Astrocyte (in vitro differentiated cells and primary cell): Measurements from ENCODE around the gene PLD2. TPM values are rescaled to one million over a fixed set of nuclear protein-coding genes. Genes with fewer than 3 reads are reported as not detected.

ENCODE experiments used
- DNase-seq: peaks from one replicate; pipeline ENCODE4 v3.0.0-alpha.2; 2010; ENCODE audit warnings: low read depth
- FAIRE-seq: peaks from 2 replicates; lab custom pipeline; 2011; peaks lifted over from hg19 to GRCh38; lab: Jason Lieb, UNC
- H2AFZ ChIP-seq: 2 replicates; pipeline ENCODE4 v1.6.0; 2012; ENCODE audit warnings: low read depth, low read length, inconsistent platforms
- H3K27ac ChIP-seq: 2 replicates; pipeline ENCODE4 v1.5.1; 2011; ENCODE audit warnings: low read depth, low read length, inconsistent platforms
- H3K27me3 ChIP-seq: 2 replicates; pipeline ENCODE4 v1.6.0; 2011; ENCODE audit warnings: low read length, inconsistent platforms; ENCODE audit not compliant: insufficient read depth
- H3K36me3 ChIP-seq: 2 replicates; pipeline ENCODE4 v1.5.1; 2011; ENCODE audit warnings: low read length, inconsistent platforms; ENCODE audit not compliant: insufficient read depth
- H3K4me1 ChIP-seq: 2 replicates; pipeline ENCODE4 v1.5.1; 2011; ENCODE audit warnings: low read length, inconsistent platforms; ENCODE audit not compliant: insufficient read depth
- H3K4me2 ChIP-seq: 2 replicates; pipeline ENCODE4 v1.6.0; 2012; ENCODE audit warnings: low read length, inconsistent platforms
- H3K4me3 ChIP-seq: 2 replicates; pipeline ENCODE4 v1.5.1; 2011; ENCODE audit warnings: low read depth, mild to moderate bottlenecking, low read length, inconsistent platforms; ENCODE audit not compliant: insufficient read depth
- H3K79me2 ChIP-seq: 2 replicates; pipeline ENCODE4 v1.6.0; 2012; ENCODE audit warnings: mild to moderate bottlenecking, low read length, inconsistent platforms; ENCODE audit not compliant: insufficient read depth
- H3K9ac ChIP-seq: 2 replicates; pipeline ENCODE4 v1.6.0; 2012; ENCODE audit warnings: mild to moderate bottlenecking, low read length, inconsistent platforms
- H3K9me3 ChIP-seq: 2 replicates; pipeline ENCODE4 v1.5.1; 2012; ENCODE audit warnings: low read depth, mild to moderate bottlenecking, low read length, inconsistent platforms; ENCODE audit not compliant: insufficient read depth
- H4K20me1 ChIP-seq: 2 replicates; pipeline ENCODE4 v1.6.0; 2012; ENCODE audit warnings: low read length, inconsistent platforms; ENCODE audit not compliant: insufficient read depth
- H3K27ac Mint-ChIP-seq: one replicate; pipeline ENCODE4 v1.8.0; 2021; ENCODE audit warnings: mild to moderate bottlenecking, mixed read lengths; ENCODE audit not compliant: unreplicated experiment
- H3K27me3 Mint-ChIP-seq: one replicate; pipeline ENCODE4 v1.8.0; 2021; ENCODE audit warnings: low read depth, mixed read lengths; ENCODE audit not compliant: unreplicated experiment
- H3K36me3 Mint-ChIP-seq: one replicate; pipeline ENCODE4 v1.8.0; 2021; ENCODE audit warnings: low read depth, mixed read lengths; ENCODE audit not compliant: unreplicated experiment
- H3K4me1 Mint-ChIP-seq: one replicate; pipeline ENCODE4 v1.8.0; 2021; ENCODE audit warnings: low read depth, mixed read lengths; ENCODE audit not compliant: unreplicated experiment
- H3K4me3 Mint-ChIP-seq: one replicate; pipeline ENCODE4 v1.8.0; 2021; ENCODE audit warnings: mild to moderate bottlenecking, moderate library complexity, mixed read lengths; ENCODE audit not compliant: unreplicated experiment
- H3K9me3 Mint-ChIP-seq: one replicate; pipeline ENCODE4 v1.8.0; 2021; ENCODE audit warnings: mild to moderate bottlenecking, mixed read lengths; ENCODE audit not compliant: unreplicated experiment
- CTCF ChIP-seq: IDR thresholded peaks from 2 replicates; pipeline ENCODE4 v1.5.1; 2011; ENCODE audit warnings: low read depth, mild to moderate bottlenecking, inconsistent platforms, low read length, moderate library complexity; ENCODE audit not compliant: insufficient read depth
- EZH2 ChIP-seq: IDR thresholded peaks from 2 replicates; pipeline ENCODE4 v1.6.1; 2012; ENCODE audit warnings: mild to moderate bottlenecking, low read length, inconsistent platforms; ENCODE audit not compliant: insufficient read depth
- total RNA-seq: library from RNA; stranded (reverse); gene quantifications from 2 replicates; pipeline ENCODE4 v1.2.1, GENCODE V29; 2021

PLD2 gene
- total RNA-seq, 1 donor from 2014 or later: 29.3 TPM

GRCh38 chr17:4768298-4768697 lies 38.7 kb upstream of the PLD2 start:
- H3K4me1 Mint-ChIP-seq: no peaks in the 10 kb centered on the region
- no peaks in the 10 kb centered on the region for H4K20me1 ChIP-seq
- no peak overlapping the region for H2AFZ ChIP-seq
- peaks cover 33% of the 10 kb centered on the region for H3K27me3 Mint-ChIP-seq
- H3K36me3 ChIP-seq: no peaks in the 10 kb centered on the region
- H3K9me3 Mint-ChIP-seq: no peaks in the 10 kb centered on the region
- TF ChIP-seq CTCF: no peak
- TF ChIP-seq EZH2: no peak
- H3K27ac Mint-ChIP-seq: no peak overlapping the region
- H3K27ac ChIP-seq: no peak overlapping the region
- no peaks in the 10 kb centered on the region for H3K36me3 Mint-ChIP-seq
- no peaks in the 10 kb centered on the region for H3K4me1 ChIP-seq
- no peaks in the 10 kb centered on the region for H3K9me3 ChIP-seq
- FAIRE-seq (no peak), DNase-seq (no peak)
- H3K9ac ChIP-seq: no peak overlapping the region
- peaks cover 11% of the 10 kb centered on the region for H3K27me3 ChIP-seq
- H3K79me2 ChIP-seq: no peaks in the 10 kb centered on the region
- no peak overlapping the region for H3K4me3 ChIP-seq
- H3K4me3 Mint-ChIP-seq: no peak overlapping the region
- H3K4me2 ChIP-seq: no peak overlapping the region

- H3K4me3 Mint-ChIP-seq: no peak overlapping the region
- H3K27me3 ChIP-seq: peaks cover 18% of the 10 kb centered on the region
- no peaks in the 10 kb centered on the region for H4K20me1 ChIP-seq
- no peak overlapping the region for H3K4me2 ChIP-seq
- TF ChIP-seq EZH2 (no peak), CTCF (no peak)
- H3K27me3 Mint-ChIP-seq: peaks cover 38% of the 10 kb centered on the region
- no peak for FAIRE-seq
- no peaks in the 10 kb centered on the region for H3K9me3 ChIP-seq
- H3K9ac ChIP-seq: no peak overlapping the region
- no peak overlapping the region for H3K27ac ChIP-seq
- H3K36me3 Mint-ChIP-seq: no peaks in the 10 kb centered on the region
- no peaks in the 10 kb centered on the region for H3K36me3 ChIP-seq
- no peak overlapping the region for H3K4me3 ChIP-seq
- H3K27ac Mint-ChIP-seq: no peak overlapping the region
- H3K9me3 Mint-ChIP-seq: no peaks in the 10 kb centered on the region
- H2AFZ ChIP-seq: no peak overlapping the region
- no peaks in the 10 kb centered on the region for H3K79me2 ChIP-seq
- no peaks in the 10 kb centered on the region for H3K4me1 Mint-ChIP-seq
- no peaks in the 10 kb centered on the region for H3K4me1 ChIP-seq
- peak; percentile 20 for DNase-seq
These were observed 37.3 kb upstream of the PLD2 start for GRCh38 chr17:4769628-4770027.

GRCh38 chr17:4771519-4772234 lies 35.3 kb upstream of the PLD2 start, which contains the start of gene TM4SF5:
TSS of gene TM4SF5 (plus strand) at chr17:4771886. CDS start at chr17:4771923, 37 bp downstream.
- H3K4me1 Mint-ChIP-seq: no peaks in the 10 kb centered on the region
- H3K36me3 ChIP-seq: no peaks in the 10 kb centered on the region
- TF ChIP-seq EZH2 (no peak), CTCF (no peak)
- H3K27me3 ChIP-seq: peaks cover 21% of the 10 kb centered on the region
- H3K9me3 ChIP-seq: no peaks in the 10 kb centered on the region
- H3K27ac Mint-ChIP-seq: no peak within 1 kb of the TSS
- DNase-seq (no peak), FAIRE-seq (no peak)
- H3K4me3 Mint-ChIP-seq: no peak within 1 kb of the TSS
- H2AFZ ChIP-seq: no peak within 1 kb of the TSS
- H3K9me3 Mint-ChIP-seq: no peaks in the 10 kb centered on the region
- H3K4me1 ChIP-seq: no peaks in the 10 kb centered on the region
- peaks cover 38% of the 10 kb centered on the region for H3K27me3 Mint-ChIP-seq
- no peaks in the 10 kb centered on the region for H4K20me1 ChIP-seq
- no peaks in the 10 kb centered on the region for H3K36me3 Mint-ChIP-seq
- H3K79me2 ChIP-seq: no peaks in the 10 kb centered on the region
- H3K4me2 ChIP-seq: no peak within 1 kb of the TSS
- no peak within 1 kb of the TSS for H3K9ac ChIP-seq
- no peak within 1 kb of the TSS for H3K27ac ChIP-seq
- H3K4me3 ChIP-seq: no peak within 1 kb of the TSS
